Regular cardiac myocyte (primary cell): ENCODE results near the gene HTRA2. TPM values are rescaled to one million over a fixed set of nuclear protein-coding genes. Genes with fewer than 3 reads are reported as not detected.

Experiments
- total RNA-seq: library from RNA; depleted of rRNA; stranded (reverse); fragments of >200 nt; gene quantifications from 2 replicates; pipeline ENCODE4 v1.2.3, GENCODE V29; 2014

The HTRA2 gene
- total RNA-seq: 44.8 and 51.2 TPM in 2 replicates

DNA sequence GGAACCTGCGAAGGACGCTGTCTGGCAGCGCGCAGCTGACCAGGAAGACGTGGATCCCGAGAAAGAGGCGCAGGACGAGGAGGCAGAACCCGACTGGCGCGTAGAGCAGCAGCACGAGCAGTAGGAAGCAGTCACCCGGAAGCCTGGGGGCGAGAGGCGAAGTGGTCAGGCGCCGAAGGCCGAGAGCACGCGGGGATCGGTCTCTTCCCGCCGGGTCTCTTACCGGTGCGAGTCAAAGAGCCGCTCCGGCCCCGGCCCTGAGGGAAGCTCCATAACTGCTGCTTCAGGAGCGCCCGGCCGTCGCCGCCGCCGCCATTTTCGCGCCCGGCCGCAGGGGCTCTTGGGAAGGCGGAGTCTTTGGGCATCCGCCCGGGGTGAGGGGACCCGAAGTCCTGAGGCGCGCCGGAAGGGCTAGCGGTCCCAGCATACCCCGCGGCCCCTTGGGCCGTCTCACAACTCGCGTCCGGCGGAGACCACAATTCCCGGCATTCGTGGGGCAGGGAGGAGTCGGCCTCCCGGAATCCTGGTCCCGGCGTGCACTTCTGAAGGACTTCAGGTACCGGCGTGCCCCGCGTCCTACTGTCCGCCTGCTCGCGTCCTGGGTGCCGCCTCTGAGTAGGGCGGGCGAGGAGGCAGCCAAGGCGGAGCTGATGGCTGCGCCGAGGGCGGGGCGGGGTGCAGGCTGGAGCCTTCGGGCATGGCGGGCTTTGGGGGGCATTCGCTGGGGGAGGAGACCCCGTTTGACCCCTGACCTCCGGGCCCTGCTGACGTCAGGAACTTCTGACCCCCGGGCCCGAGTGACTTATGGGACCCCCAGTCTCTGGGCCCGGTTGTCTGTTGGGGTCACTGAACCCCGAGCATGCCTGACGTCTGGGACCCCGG lies at the start of gene HTRA2, which contains the start of gene AUP1:
Gene HTRA2 (plus strand): TSS at position 577 of the 882 bp plus-strand sequence. CDS start 74 bp downstream, at position 651.
Gene AUP1 (minus strand): TSS at position 350 of the 882 bp plus-strand sequence. CDS start 77 bp downstream, at position 273.

GRCh38 chr2:74482801-74483674 lies 46.7 kb upstream of the HTRA2 start, which contains the start of the genes CCDC142 and TTC31:
CCDC142 (minus strand) TSS chr2:74482998; CDS start chr2:74482837, 161 bp downstream.
TTC31 (plus strand) TSS chr2:74483081; CDS start chr2:74483096, 15 bp downstream.

GRCh38 chr2:74499267-74499939 lies 30.3 kb upstream of the HTRA2 start, which contains the start of gene LBX2:
LBX2 (minus strand) TSS chr2:74499603; CDS start chr2:74499537, 66 bp downstream.

DNA sequence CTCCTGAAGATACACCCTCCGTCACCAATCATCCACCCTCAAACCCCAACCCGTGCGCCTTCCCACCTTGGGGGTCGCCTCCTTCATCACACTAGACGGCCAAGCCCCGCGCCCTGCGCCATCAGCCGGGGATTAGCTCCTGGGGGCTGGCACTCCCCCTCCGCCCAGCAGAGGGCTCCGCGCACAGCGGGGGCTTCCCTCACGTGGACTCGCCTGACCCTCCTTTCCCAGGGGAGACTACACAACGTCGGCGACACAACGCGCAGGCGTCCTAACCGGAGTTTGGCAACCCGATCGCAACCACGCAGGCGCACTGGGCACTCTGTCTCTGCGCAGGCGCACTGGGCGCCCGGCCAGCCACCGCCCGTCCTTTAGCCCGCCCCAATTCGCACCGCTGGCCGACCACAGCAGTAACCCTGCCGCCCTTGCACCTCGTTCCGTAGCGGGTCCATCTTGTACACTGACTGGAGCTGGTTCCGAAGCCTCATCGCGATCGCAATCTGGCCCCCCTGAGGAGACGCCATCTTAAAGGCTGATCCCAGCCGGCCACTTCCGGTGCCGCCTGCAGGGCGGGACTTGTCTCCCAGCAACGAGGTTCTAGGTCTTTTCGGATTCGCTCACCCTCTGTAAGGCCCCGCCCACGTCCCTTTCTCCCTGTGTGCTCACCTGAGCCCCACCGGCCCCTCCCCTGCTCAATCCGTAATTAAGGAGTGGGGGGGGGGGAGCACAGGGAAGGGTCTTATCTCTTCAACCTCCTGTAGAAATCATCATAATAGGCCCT lies 22.4 kb upstream of the HTRA2 start, which contains the start of gene PCGF1:
Gene PCGF1 (minus strand): TSS at position 551 of the 781 bp plus-strand sequence. CDS start 27 bp downstream, at position 524.

DNA sequence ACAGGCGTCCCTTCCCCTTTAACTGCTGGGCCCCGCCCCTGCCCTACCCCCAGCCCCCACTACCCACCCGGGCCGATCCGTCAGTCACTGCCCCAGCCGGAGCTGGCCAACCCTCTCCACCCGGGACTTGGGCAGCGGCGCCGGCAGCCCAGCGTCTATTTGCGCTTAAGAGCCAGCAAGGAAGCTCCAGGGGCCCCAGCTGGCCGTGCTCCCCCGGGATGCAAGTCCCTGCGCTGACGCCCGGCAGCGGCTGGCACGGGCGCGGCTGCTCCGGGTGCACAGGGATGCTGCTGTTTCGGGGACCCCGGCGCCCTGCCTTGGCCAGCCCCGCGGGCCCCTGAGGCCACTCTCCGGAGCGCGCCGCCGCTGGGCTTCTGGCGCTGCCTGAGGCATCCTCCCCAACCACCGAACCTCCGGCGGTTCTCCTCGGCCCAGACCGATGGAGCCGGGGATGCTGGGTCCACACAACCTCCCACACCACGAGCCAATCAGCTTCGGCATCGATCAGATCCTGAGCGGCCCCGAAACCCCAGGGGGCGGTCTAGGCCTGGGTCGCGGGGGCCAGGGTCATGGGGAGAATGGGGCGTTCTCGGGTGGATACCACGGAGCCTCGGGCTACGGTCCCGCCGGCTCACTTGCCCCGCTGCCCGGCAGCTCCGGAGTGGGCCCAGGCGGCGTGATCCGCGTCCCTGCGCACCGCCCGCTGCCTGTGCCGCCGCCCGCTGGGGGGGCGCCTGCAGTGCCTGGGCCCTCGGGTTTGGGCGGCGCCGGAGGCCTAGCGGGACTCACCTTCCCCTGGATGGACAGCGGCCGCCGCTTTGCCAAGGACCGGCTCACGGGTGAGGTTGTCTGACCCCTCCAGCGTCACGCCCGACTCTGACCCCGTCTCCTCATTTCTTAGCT lies 15.1 kb upstream of the HTRA2 start, which contains the start of gene TLX2:
Gene TLX2 (plus strand): TSS at position 83 of the 903 bp plus-strand sequence. CDS start 357 bp downstream, at position 440.

DNA sequence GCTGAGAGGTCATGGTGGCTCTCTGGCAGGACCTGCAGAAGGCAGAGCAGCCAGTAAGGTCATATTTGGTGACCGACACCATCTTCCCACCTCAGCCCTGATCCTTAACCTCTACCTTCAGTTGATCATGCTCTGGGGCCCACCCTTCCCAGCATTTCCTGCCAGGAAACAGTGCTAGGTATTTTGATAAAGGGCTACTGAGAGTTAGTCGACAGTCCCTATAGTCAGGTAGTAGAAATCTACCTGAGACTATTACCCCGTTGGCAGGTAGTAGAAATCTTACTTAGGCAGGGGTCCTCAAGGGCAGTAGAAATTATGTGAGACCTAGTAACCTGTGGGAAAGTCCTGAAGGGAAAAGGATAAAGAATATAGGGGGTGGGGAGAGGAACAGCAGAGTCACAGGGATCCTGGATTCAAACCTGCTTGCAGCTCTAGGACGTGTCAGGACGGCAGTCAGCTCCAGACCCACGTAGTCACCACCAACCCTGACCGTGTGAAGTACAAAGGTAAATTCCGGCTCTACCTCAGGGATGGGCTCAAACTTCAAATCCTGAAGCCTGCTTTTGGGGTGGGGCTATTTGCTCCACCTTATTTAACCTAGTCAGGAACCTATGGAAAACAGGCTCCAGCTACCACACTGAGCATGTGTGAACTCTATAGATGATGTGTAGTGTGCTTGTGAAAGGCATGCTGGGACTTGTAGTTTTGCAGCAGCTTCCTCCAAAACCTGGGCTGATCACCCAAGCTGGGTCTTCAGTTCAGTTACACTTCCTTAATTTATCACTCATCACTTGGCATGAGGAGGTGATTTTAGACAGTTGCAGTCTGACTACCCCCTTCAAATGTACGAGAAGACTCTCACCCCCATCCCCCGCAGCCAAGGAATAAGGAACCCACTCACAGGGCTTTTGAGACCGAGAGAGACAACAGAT lies 3.8 kb upstream of the HTRA2 start, which contains the start of gene DQX1:
Gene DQX1 (minus strand): TSS at position 515 of the 932 bp plus-strand sequence. CDS start 502 bp downstream, at position 13.

GRCh38 chr2:74553892-74554819 lies 24.4 kb downstream of the HTRA2 start, which contains the start of the genes DOK1 and LOXL3:
DOK1 (plus strand) TSS chr2:74554720; CDS start chr2:74554755, 35 bp downstream.
LOXL3 (minus strand) TSS chr2:74553942; CDS start chr2:74552634, 1,308 bp downstream.

Other genes with a start within 250 kb of the HTRA2 start
- under 0.01 TPM in 1 of 2 replicates, not detected in the other for gene SLC4A5, start 186.5 kb upstream of the HTRA2 start, total RNA-seq
- gene DCTN1, start 149.6 kb upstream of the HTRA2 start, total RNA-seq: 202 and 203 TPM in 2 replicates
- 0.58 and 1.1 TPM in 2 replicates for gene C2orf81, start 108.3 kb upstream of the HTRA2 start, total RNA-seq
- 38.6 and 76.1 TPM in 2 replicates for gene WDR54, start 108.2 kb upstream of the HTRA2 start, total RNA-seq
- 10.2 and 13.5 TPM in 2 replicates for gene RTKN, start 88.0 kb upstream of the HTRA2 start, total RNA-seq
- 7.1 and 16.3 TPM in 2 replicates for gene INO80B, start 74.8 kb upstream of the HTRA2 start, total RNA-seq
- 39.1 and 58.9 TPM in 2 replicates for gene WBP1, start 71.5 kb upstream of the HTRA2 start, total RNA-seq
- gene MOGS, start 64.6 kb upstream of the HTRA2 start, total RNA-seq: 65.7 and 82.4 TPM in 2 replicates
- gene MRPL53, start 57.3 kb upstream of the HTRA2 start, total RNA-seq: 37.5 and 47.0 TPM in 2 replicates
- gene CCDC142, start 46.9 kb upstream of the HTRA2 start, total RNA-seq: 18.0 and 22.3 TPM in 2 replicates
- 10.7 and 14.6 TPM in 2 replicates for gene TTC31, start 46.9 kb upstream of the HTRA2 start, total RNA-seq
- 2.1 and 2.8 TPM in 2 replicates for gene LBX2, start 30.3 kb upstream of the HTRA2 start, total RNA-seq
- 20.3 and 25.9 TPM in 2 replicates for gene PCGF1, start 22.2 kb upstream of the HTRA2 start, total RNA-seq
- under 0.01 TPM in 1 of 2 replicates, not detected in the other for gene TLX2, start 15.5 kb upstream of the HTRA2 start, total RNA-seq
- gene DQX1, start 3.7 kb upstream of the HTRA2 start, total RNA-seq: not detected in 2 replicates
- 104 and 110 TPM in 2 replicates for gene AUP1, start 227 bp upstream of the HTRA2 start, total RNA-seq
- gene LOXL3, start 24.0 kb downstream of the HTRA2 start, total RNA-seq: 147 and 384 TPM in 2 replicates
- 74.6 and 108 TPM in 2 replicates for gene DOK1, start 24.8 kb downstream of the HTRA2 start, total RNA-seq
- gene M1AP, start 118.4 kb downstream of the HTRA2 start, total RNA-seq: under 0.01 and 0.19 TPM in 2 replicates
- 8.1 and 12.4 TPM in 2 replicates for gene SEMA4F, start 124.3 kb downstream of the HTRA2 start, total RNA-seq